Tibial nerve (tissue), 4 donors: ENCODE data around the gene CHD6. TPM values are rescaled to one million over a fixed set of nuclear protein-coding genes. Genes with fewer than 3 reads are reported as not detected.
A peak's percentile ranks its signal among the peaks of the same experiment; 100 is the strongest.

ENCODE experiments used
- DNase-seq, 2 donors: peaks; one replicate each; pipeline ENCODE4 v3.0.0-alpha.2; 2019; ENCODE audit warnings: low spot score in 2 of 2
- H3K27ac ChIP-seq, 4 donors: fragments of 200-600 bp; sonication (generic) in 3 of 4; one replicate each; pipeline ENCODE4 v1.5.1; 2017 to 2019; ENCODE audit warnings: mild to moderate bottlenecking in 1 of 4
- H3K27me3 ChIP-seq, 2 donors: fragments of 200-600 bp; sonication (generic) in 1 of 2; one replicate each; pipeline versions ENCODE4 v1.5.1 to v1.6.0; 2017 to 2019
- H3K36me3 ChIP-seq, 3 donors: fragments of 200-600 bp; sonication (generic); one replicate each; pipeline ENCODE4 v1.5.1; 2018 to 2019
- H3K4me1 ChIP-seq, 4 donors: fragments of 200-600 bp; sonication (generic) in 3 of 4; one replicate each; pipeline ENCODE4 v1.5.1; 2017 to 2019
- H3K4me3 ChIP-seq, 4 donors: fragments of 200-600 bp; sonication (generic) in 3 of 4; one replicate each; pipeline ENCODE4 v1.5.1; 2017 to 2019; ENCODE audit warnings: mild to moderate bottlenecking in 1 of 4, moderate library complexity in 1 of 4
- H3K9me3 ChIP-seq, 4 donors: fragments of 200-600 bp; sonication (generic) in 3 of 4; one replicate each; pipeline ENCODE4 v1.5.1; 2017 to 2019
- CTCF ChIP-seq, 5 experiments: fragments of 200-600 bp in 3 of 5; fragments of 450-650 bp in 2 of 5; sonication (generic) in 3 of 5; IDR thresholded peaks; one replicate each; pipeline ENCODE4 v1.5.1; 2016 to 2019; ENCODE audit warnings: antibody characterized with exemption in 5 of 5, mild to moderate bottlenecking in 3 of 5, moderate library complexity in 2 of 5
- EP300 ChIP-seq, 2 donors: sonication (generic); formaldehyde crosslinking; IDR thresholded peaks; one replicate each; pipeline ENCODE4 v1.6.1; 2017; ENCODE audit warnings: antibody characterized with exemption in 2 of 2, mild to moderate bottlenecking in 1 of 2
- POLR2A ChIP-seq, 2 donors: fragments of 450-650 bp; IDR thresholded peaks; one replicate each; pipeline ENCODE4 v1.6.1; 2017; ENCODE audit warnings: antibody characterized with exemption in 2 of 2, mild to moderate bottlenecking in 2 of 2, moderate library complexity in 2 of 2
- WGBS, 2 donors: methylation state at CpG; one replicate each; pipeline ENCODE4 v1.1.5; 2018; 5-methylcytosine and 5-hydroxymethylcytosine counted together
- total RNA-seq, 4 donors: library from RNA; depleted of rRNA; stranded (reverse); fragments of >200 nt; gene quantifications; one replicate each; pipeline ENCODE4 v1.1.0, GENCODE V29; 2016

Gene CHD6
- total RNA-seq, 4 donors from 2014 or later: 52.0 to 58.2 (median 54.9) TPM

- WGBS, 2 donors: 57% methylated on average over 2 of the region's 2 CpGs
- Histone ChIP-seq H3K4me3 (no peak overlapping the region), H3K4me1 (peaks cover 0 to 12% (median under 1%) of the 10 kb centered on the region in 4 donors), H3K36me3 (no peaks in the 10 kb centered on the region), H3K27ac (no peak overlapping the region), H3K27me3 (no peaks in the 10 kb centered on the region), H3K9me3 (no peaks in the 10 kb centered on the region)
- TF ChIP-seq CTCF (IDR thresholded peaks at IDR 0.05): no peak
- no peak for TF ChIP-seq POLR2A (IDR thresholded peaks at IDR 0.05)
- no peak for TF ChIP-seq EP300 (IDR thresholded peaks at IDR 0.05)
- no peak for DNase-seq
These were observed 3.8 kb upstream of the CHD6 start for GRCh38 chr20:41621971-41622370.

DNA sequence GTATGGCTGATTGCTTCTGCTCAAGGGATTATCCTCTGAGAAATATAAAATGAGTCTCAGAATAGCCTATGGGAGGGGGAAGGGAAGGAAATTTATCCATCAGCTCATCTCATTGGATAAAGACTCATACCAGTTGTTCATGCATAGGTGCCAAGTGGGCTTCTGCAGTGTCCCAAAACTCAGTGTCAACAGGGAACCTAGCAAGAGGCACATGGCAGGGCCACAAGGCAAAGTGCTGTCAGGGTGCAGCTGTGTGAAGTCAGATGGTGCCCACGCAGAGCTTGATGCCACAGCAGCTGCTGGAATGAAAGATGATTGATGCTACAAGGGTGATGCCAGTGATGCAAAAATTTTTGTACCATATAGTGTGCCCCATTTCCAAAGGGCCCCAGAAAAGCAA, 3.2 kb upstream of the CHD6 start:
- TF ChIP-seq EP300 (IDR thresholded peaks at IDR 0.05) (no peak), POLR2A (IDR thresholded peaks at IDR 0.05) (no peak), CTCF (IDR thresholded peaks at IDR 0.05) (no peak)
- Histone ChIP-seq H3K9me3 (no peaks in the 10 kb centered on the region), H3K36me3 (no peaks in the 10 kb centered on the region), H3K4me1 (peaks cover 0 to 18% (median 5%) of the 10 kb centered on the region in 4 donors), H3K4me3 (no peak overlapping the region), H3K27me3 (no peaks in the 10 kb centered on the region), H3K27ac (no peak overlapping the region)
- 67 to 92% methylated on average over 1 of the region's 1 CpG for WGBS, 2 donors
- no peak for DNase-seq

DNA sequence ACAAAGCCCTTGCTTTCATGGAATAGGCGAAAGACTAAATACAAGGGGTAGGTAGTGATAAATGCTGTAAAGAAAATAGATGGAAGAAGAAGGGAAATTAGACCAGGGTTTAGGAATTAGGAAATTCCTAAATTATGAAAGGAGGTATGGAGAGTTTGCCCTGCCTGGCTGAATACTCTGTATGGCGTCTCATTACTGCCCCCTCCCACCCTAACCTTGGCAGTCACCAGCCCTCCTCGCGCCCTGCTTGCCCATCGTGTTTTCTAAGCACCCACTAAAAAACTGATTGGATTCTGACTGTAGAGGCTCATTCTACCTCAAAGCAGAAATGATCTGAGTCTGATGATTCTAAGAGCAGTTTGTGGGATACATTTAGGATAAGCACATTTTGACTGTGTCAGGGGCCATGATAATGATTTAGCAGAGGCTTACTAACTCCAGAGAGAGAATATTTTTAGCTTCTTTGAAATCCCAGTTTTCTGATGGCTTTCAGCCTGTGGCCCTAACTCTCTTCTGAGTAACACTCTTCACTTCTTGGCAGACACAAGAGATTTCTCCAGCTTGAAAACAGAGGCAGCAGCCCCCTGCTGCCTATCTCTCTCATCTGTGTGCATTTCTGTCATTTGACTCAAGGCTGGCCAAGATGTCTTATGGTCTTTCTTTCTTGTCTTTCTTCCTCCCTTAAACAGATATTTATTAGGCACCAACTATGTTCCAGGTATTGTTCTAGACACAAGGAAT, 1.4 kb upstream of the CHD6 start:
- Histone ChIP-seq H3K27ac (peak overlapping the region in 2 of 4 donors; percentile 79 to 86), H3K27me3 (no peaks in the 10 kb centered on the region), H3K4me1 (peaks cover 2 to 37% (median 13%) of the 10 kb centered on the region in 4 donors), H3K36me3 (no peaks in the 10 kb centered on the region), H3K9me3 (no peaks in the 10 kb centered on the region), H3K4me3 (peak overlapping the region in 1 of 4 donors; percentile 74)
- DNase-seq: no peak
- TF ChIP-seq CTCF (IDR thresholded peaks at IDR 0.05) (no peak), POLR2A (IDR thresholded peaks at IDR 0.05) (no peak), EP300 (IDR thresholded peaks at IDR 0.05) (no peak)
- WGBS, 2 donors: 60% methylated on average over 5 of the region's 5 CpGs

DNA sequence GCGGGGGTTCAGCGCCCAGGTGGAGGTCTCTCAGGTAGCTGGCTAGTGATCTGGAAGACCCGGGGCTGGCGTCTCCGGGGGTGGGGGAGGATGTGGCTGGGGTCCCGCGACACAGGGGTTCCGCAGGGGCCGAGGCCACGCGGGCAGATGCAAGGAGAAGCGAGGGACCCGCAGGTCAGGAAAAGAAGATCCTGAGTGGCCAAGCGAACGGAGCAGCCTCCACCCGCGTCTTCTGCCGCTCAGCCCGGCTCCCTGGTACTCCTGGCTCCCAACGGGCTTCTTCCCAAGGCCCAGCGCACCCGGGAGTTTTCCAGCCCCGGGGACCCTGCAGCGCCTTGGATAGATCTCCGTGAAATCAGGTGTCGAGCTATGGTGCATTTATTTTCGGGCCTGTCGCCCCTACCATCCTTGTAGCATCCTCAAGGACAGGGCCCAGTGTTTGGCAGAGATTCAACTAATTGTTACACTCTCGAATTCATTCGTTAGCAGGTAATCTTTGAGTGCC, 682 bp upstream of the CHD6 start:
- Histone ChIP-seq H3K27ac (peak overlapping the region in 3 of 4 donors; percentile 64 to 86 (median 79)), H3K27me3 (no peaks in the 10 kb centered on the region), H3K4me1 (peaks cover 4 to 41% (median 14%) of the 10 kb centered on the region in 4 donors), H3K9me3 (no peaks in the 10 kb centered on the region), H3K36me3 (no peaks in the 10 kb centered on the region), H3K4me3 (peak overlapping the region; percentile 58 to 80 (median 74))
- no peak for TF ChIP-seq EP300 (IDR thresholded peaks at IDR 0.05)
- peak in 1 of 5 experiments; percentile 5 for TF ChIP-seq CTCF (IDR thresholded peaks at IDR 0.05)
- WGBS, 2 donors: 7 to 10% methylated on average over 22 to 30 of the region's 30 CpGs
- DNase-seq: no peak
